ENCODE data around the gene CDK6. TPM values are rescaled to one million over a fixed set of nuclear protein-coding genes. Genes with fewer than 3 reads are reported as not detected.

The CDK6 gene
- polyA plus RNA-seq, 4 donors: 40.6 to 54.1 (median 48.1) TPM

- DNase-seq (ENCODE audit: low read depth in 4 of 4, low spot score in 3 of 4): no peak
Observed at GRCh38 chr7:92716825-92717580, 119.4 kb downstream of the CDK6 start.

- DNase-seq (ENCODE audit: low read depth in 4 of 4, low spot score in 3 of 4): no peak
Observed at GRCh38 chr7:92715963-92716362, 120.4 kb downstream of the CDK6 start.

DNA sequence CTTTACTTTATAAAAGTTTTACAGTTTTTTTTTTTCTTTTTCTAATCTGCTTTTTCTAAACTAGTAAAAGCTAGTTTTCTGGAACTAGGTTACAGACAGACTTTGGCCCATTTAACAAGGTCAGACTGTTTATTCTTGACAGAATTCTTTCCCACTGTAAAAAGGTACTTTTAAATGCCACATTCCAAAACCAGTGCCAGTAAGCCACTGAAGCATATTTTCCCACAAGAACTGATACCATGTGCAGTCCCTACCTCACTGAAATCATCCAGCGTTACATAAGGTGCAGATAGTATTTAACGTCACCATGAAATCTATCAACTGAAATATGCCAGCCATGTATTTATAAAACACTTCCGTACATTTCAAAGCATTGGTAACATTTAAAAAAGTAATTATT lies 121.6 kb downstream of the CDK6 start:
- DNase-seq (ENCODE audit: low read depth in 4 of 4, low spot score in 3 of 4): no peak

DNA sequence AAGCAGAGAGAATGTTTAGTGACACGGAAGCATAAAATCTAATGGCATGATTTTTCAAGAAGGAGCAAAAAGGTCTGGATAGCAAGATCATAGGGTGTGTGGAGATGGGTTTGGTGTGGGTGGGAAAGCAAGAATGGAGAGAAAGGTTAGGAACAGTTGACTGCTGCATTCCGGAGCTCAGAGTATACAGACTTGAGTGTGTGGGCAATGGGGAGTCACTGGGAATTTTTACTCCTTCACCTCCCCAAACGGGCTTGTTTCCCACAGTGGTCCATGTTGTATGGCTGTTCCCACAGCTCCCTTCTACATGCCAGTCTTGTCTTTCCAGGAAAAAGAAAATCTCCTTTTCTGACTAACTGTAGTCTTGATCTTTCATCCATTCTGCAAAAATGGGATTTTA lies 122.1 kb downstream of the CDK6 start:
- DNase-seq (ENCODE audit: low read depth in 4 of 4, low spot score in 3 of 4): no peak

GRCh38 chr7:92709912-92710311 lies 126.5 kb downstream of the CDK6 start:
- DNase-seq (ENCODE audit: low read depth in 4 of 4, low spot score in 3 of 4): no peak

- DNase-seq (ENCODE audit: low read depth in 4 of 4, low spot score in 3 of 4): no peak
Observed at GRCh38 chr7:92709150-92709549, 127.2 kb downstream of the CDK6 start.

GRCh38 chr7:92708111-92709042 lies 128.0 kb downstream of the CDK6 start:
- DNase-seq (ENCODE audit: low read depth in 4 of 4, low spot score in 3 of 4): no peak

DNA sequence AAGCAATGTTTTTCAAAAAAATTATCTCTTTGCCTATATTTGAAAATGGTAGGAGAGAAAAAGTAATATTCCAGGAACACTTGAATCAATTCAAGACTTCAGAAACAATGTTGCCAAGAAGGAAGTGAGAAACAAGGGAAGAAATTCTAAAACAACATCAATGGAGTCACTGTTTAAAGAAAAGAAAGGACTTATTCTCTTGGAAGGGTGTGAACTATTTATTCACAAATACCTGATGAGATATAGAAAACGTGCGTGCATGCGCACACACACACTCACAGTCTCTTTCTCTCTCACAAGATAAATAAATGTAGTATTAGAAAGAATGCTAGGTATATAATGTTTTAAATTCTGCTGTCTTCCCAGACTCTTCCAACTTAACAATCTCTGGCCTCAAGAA lies 128.9 kb downstream of the CDK6 start:
- no peak for DNase-seq (ENCODE audit: low read depth in 4 of 4, low spot score in 3 of 4)

GRCh38 chr7:92706563-92706962 lies 129.8 kb downstream of the CDK6 start:
- DNase-seq (ENCODE audit: low read depth in 4 of 4, low spot score in 3 of 4): no peak

DNA sequence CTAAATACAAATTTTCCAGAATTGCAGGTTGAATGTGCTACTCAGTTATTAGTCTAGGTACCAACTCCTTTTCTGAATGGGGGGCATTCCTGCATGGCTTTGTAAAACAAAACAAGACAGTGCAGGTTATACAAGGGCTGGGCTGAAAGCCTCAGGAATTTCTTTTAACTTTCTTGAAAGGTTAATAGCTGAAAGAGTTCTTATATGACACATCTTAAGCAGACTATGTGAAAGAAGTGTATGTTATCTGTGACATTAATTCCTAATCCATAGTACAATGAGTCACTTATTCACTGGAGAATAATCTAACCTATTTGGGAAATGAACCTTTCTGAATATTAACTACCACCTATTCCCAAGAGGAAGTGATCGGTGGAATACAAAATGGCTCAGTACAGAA lies 130.5 kb downstream of the CDK6 start:
- no peak for DNase-seq (ENCODE audit: low read depth in 4 of 4, low spot score in 3 of 4)

DNA sequence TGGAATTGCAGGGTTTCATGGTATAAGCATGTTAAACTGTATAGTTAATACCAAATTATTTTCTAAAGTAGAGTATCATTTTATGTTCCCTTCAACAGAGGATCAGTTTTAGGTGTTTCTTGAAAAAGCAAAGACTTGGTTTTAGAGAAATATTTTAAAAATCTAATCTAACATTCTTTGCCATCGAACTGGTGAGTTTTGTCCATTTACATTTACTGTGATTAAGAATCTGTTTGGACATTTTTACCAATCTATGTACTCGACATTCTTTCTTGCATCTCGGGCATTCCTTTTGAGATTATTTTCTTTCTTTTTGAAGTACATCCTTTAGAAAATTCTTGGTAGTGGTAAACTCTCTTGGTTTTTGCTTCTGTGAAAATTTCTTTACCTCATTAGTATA lies 131.5 kb downstream of the CDK6 start:
- DNase-seq (ENCODE audit: low read depth in 4 of 4, low spot score in 3 of 4): no peak

- no peak for DNase-seq (ENCODE audit: low read depth in 4 of 4, low spot score in 3 of 4)
Observed at GRCh38 chr7:92702535-92702934, 133.8 kb downstream of the CDK6 start.

DNA sequence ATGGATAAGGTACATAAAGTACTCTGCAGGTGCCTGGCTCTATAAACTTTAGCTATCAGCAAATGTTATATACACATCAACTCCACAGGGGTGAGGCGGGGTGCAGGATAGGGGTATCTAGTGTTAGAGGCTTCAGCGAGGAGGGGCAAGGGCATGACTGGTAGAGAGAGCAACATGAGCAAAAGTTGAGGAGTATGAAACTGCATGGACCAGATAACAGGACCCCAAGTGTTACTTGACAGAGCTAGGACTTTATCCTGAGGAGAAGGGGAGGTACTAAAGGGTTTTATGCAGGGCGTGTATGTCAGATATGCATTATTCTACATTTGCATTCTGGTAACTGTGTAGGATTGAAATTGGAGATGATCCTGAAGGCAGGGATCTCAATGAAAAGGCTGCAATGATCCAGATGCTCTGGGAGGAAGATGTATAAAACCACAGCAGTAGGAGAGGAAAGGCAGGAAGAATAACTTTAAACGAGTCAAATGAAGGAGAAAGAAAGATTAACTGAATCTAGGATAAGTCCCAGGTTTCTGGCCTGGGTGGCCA lies 136.3 kb downstream of the CDK6 start:
- no peak for DNase-seq (ENCODE audit: low read depth in 4 of 4, low spot score in 3 of 4)

DNA sequence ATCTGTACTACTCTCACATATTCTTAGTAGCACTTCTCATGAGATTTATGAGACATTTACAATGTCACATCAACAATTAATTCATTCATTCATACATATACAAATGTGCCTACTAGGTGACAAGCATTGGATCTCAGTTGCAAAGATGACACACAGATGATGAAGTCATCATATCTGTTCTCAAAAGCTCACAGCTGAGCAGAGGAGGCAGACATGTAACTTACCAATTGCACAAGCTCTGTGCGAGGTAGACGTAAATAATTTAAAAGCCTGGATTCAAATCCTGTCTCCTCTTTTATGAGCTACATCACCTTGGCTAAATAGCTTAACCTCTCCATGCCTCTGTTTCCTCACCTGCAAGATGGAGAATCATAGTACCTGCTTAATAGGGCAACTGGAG lies 136.8 kb downstream of the CDK6 start:
- no peak for DNase-seq (ENCODE audit: low read depth in 4 of 4, low spot score in 3 of 4)

DNA sequence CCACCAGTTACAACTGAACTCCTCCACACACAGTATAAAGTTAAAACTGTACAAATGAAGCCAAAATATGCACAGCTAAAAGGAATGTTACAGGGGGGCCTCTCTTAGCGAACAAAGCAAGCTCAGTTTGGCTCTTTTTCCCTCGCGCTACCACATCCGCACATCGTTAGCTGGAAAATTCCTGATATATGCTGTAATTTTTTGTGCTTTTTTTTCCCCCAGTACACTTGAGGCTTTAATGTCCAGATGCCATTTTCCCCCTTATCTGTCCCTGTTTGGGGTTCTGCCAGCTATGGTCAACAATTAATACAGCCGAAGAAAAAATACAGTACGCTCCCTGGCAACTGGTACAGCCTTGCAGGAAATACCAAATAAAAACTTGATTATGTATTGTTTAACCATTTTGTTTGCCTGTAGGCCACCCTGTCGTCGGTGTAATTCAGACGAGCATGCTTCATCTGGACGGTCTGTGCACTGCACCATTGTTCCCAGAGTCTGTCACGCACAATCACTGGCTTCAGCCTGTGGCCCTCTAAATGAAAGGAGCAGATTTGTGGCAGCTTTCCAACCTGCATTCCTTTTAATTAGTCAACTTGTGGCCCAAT lies 138.0 kb downstream of the CDK6 start:
- peak in 3 of 4 donors; percentile 50 to 67 (median 55) for DNase-seq (ENCODE audit: low read depth in 4 of 4, low spot score in 3 of 4)

DNA sequence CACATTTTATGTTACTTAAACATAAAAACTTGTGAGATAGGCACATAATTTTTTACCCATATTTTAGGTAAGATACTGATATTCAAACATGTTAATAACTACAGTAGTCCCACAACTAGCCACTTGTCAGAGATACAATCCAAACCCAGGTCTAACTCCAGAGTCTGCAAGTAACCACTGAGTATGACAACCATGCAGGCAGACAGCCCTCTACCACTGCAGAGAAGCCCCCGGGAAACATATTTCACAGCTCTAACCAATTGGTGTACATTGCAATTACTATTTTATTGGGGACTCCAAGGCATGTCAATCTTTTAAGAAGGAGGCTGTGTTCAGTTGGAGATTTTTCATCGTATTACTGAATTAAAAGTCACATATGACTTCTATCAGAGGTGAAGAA lies 139.0 kb downstream of the CDK6 start:
- no peak for DNase-seq (ENCODE audit: low read depth in 4 of 4, low spot score in 3 of 4)

DNA sequence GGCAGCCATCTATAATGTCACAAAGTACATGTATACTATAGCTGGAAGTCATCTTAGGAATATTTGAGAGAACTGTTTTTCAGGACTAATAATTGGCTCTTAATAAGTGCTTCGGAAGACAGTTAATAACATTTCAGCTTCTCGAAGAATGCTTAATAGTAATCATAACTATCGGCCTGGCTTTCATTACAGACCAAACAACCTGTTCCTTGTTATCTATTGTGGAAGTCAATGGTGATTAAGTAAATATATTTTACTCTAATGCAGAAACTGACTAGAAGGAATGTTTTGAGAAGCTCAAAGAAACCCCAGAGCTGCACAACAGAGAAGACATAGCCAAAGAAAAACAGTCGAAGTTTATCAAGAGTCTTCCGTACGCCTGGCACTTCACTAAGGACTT lies 139.4 kb downstream of the CDK6 start:
- no peak for DNase-seq (ENCODE audit: low read depth in 4 of 4, low spot score in 3 of 4)

DNA sequence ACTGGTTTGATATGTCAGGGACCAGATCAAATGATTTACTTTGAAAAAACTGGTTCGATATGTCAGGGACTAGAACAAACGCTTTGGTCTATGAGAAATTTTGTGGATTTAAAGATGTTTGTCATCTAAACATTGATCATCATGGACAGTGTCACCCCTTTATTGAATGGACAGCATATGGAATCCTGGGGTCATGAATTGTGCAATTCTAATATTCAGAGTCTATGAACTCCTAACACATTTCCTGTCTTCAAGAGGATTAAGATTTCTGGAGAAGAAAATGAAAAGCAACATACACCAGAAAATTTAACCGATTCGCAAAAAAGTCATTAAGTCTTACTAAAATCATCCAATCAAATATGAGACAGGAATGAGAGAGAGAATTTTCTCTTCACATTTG lies 139.8 kb downstream of the CDK6 start:
- no peak for DNase-seq (ENCODE audit: low read depth in 4 of 4, low spot score in 3 of 4)

- peak; percentile 61 to 82 (median 76) for DNase-seq (ENCODE audit: low read depth in 4 of 4, low spot score in 3 of 4)
Observed at GRCh38 chr7:92695308-92696261, 140.8 kb downstream of the CDK6 start.

DNA sequence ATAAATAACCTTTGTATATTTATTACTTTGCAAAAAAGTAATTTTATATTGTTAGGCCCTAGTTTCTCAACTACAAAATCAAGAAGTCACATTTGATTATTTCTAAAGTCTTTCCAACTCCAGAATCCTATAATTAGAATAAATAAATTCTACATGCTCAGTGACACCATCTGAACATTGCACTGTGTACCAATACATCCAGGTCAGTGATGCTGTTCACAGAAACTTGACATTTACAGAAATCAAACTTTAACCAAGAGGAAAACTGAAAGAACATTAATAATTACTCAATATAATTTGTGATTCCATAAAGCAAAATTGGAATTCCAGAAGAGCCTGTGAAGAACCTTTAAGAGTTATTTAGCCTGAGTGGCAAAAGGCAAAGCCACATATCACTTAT lies 142.2 kb downstream of the CDK6 start:
- DNase-seq (ENCODE audit: low read depth in 4 of 4, low spot score in 3 of 4): no peak
